WTC11 (cell line): ENCODE results near the gene STXBP6. TPM values are rescaled to one million over a fixed set of nuclear protein-coding genes. Genes with fewer than 3 reads are reported as not detected.

ENCODE experiments used
- ATAC-seq: fragments of 200-7000 bp; cut with Tn5 transposase; 2 replicates; pipeline ENCODE4 v1.10.0; 2021; ENCODE audit warnings: mild to moderate bottlenecking, moderate library complexity
- CTCF ChIA-PET: fragments of 300-600 bp; sonication (Branson Sonifier 250); formaldehyde crosslinking; loops from one replicate; lab custom pipeline; 2021; ENCODE audit warnings: antibody characterized with exemption; lab: Charles Lee
- POLR2A ChIA-PET: fragments of 350-600 bp; sonication (Branson Sonifier 250); formaldehyde crosslinking; loops from one replicate; lab custom pipeline; 2021; ENCODE audit warnings: antibody characterized with exemption; lab: Charles Lee
- DNase-seq: peaks from one replicate; pipeline ENCODE4 v3.0.0; 2021; ENCODE audit warnings: low spot score
- H3K27ac Mint-ChIP-seq: 2 replicates; pipeline ENCODE4 v1.8.0; 2021; ENCODE audit warnings: mixed read lengths
- H3K27me3 Mint-ChIP-seq: 2 replicates; pipeline ENCODE4 v1.8.0; 2021; ENCODE audit warnings: low read depth, mild to moderate bottlenecking, moderate library complexity, mixed read lengths
- H3K36me3 Mint-ChIP-seq: 2 replicates; pipeline ENCODE4 v1.8.0; 2021; ENCODE audit warnings: mixed read lengths
- H3K4me1 Mint-ChIP-seq: 2 replicates; pipeline ENCODE4 v1.8.0; 2022; ENCODE audit warnings: mixed read lengths
- H3K4me3 Mint-ChIP-seq: 2 replicates; pipeline ENCODE4 v1.8.0; 2021; ENCODE audit warnings: mild to moderate bottlenecking, moderate library complexity, mixed read lengths
- H3K9me3 Mint-ChIP-seq: 2 replicates; pipeline ENCODE4 v1.8.0; 2021; ENCODE audit warnings: mixed read lengths
- AR ChIP-seq: fragments of 250-450 bp; sonication (Bioruptor Pico); IDR thresholded peaks from 2 replicates; pipeline ENCODE4 v1.9.0; 2021; ENCODE audit warnings: mild to moderate bottlenecking
- ATF1 ChIP-seq: sonication (generic); formaldehyde crosslinking; IDR thresholded peaks from 2 replicates; pipeline ENCODE4 v1.8.1; 2023; ENCODE audit warnings: mild to moderate bottlenecking, moderate library complexity, missing genetic modification reagents
- CDX4 ChIP-seq: fragments of 250-450 bp; sonication (Bioruptor Pico); IDR thresholded peaks from 2 replicates; pipeline ENCODE4 v1.9.0; 2021; ENCODE audit warnings: moderate library complexity, mild to moderate bottlenecking, inconsistent platforms, borderline replicate concordance
- CREM ChIP-seq: sonication (generic); formaldehyde crosslinking; IDR thresholded peaks from 2 replicates; pipeline ENCODE4 v1.8.1; 2022; ENCODE audit warnings: mild to moderate bottlenecking, missing genetic modification reagents, moderate library complexity
- EMX1 ChIP-seq: fragments of 250-450 bp; sonication (Bioruptor Pico); IDR thresholded peaks from 2 replicates; pipeline ENCODE4 v1.8.0; 2021; ENCODE audit warnings: mild to moderate bottlenecking
- ESRRA ChIP-seq: sonication (generic); formaldehyde crosslinking; IDR thresholded peaks from 2 replicates; pipeline ENCODE4 v1.8.1; 2022; ENCODE audit warnings: mild to moderate bottlenecking, missing genetic modification reagents, borderline replicate concordance
- HMGXB4 ChIP-seq: sonication (generic); formaldehyde crosslinking; IDR thresholded peaks from 2 replicates; pipeline ENCODE4 v1.8.1; 2023; ENCODE audit warnings: mild to moderate bottlenecking, moderate library complexity, missing genetic modification reagents
- IRF2 ChIP-seq: sonication (generic); formaldehyde crosslinking; IDR thresholded peaks from 2 replicates; pipeline ENCODE4 v1.8.0; 2022; ENCODE audit warnings: low read depth, missing genetic modification reagents, borderline replicate concordance
- KAT7 ChIP-seq: sonication (generic); formaldehyde crosslinking; IDR thresholded peaks from 2 replicates; pipeline ENCODE4 v1.8.1; 2023; ENCODE audit warnings: missing genetic modification reagents, mild to moderate bottlenecking, borderline replicate concordance
- MLX ChIP-seq: sonication (generic); formaldehyde crosslinking; IDR thresholded peaks from 2 replicates; pipeline ENCODE4 v1.8.1; 2023; ENCODE audit warnings: mild to moderate bottlenecking, missing genetic modification reagents, moderate library complexity
- MXD4 ChIP-seq: fragments of 250-450 bp; sonication (Bioruptor Pico); IDR thresholded peaks from 2 replicates; pipeline ENCODE4 v1.8.0; 2021; ENCODE audit warnings: mild to moderate bottlenecking, moderate library complexity, borderline replicate concordance
- MYBL2 ChIP-seq: sonication (generic); formaldehyde crosslinking; IDR thresholded peaks from 2 replicates; pipeline ENCODE4 v1.8.1; 2023; ENCODE audit warnings: mild to moderate bottlenecking, moderate library complexity, missing genetic modification reagents
- NFE2L1 ChIP-seq: sonication (generic); formaldehyde crosslinking; IDR thresholded peaks from 2 replicates; pipeline ENCODE4 v1.8.1; 2023; ENCODE audit warnings: missing genetic modification reagents
- PRRX2 ChIP-seq: fragments of 250-450 bp; sonication (Bioruptor Pico); IDR thresholded peaks from 2 replicates; pipeline ENCODE4 v1.8.0; 2021; ENCODE audit warnings: mild to moderate bottlenecking
- SMAD3 ChIP-seq: sonication (generic); formaldehyde crosslinking; IDR thresholded peaks from 2 replicates; pipeline ENCODE4 v1.8.0; 2022; ENCODE audit warnings: missing genetic modification reagents, mild to moderate bottlenecking, borderline replicate concordance
- SP1 ChIP-seq: sonication (generic); formaldehyde crosslinking; conservative IDR thresholded peaks from 2 replicates; pipeline ENCODE4 v1.8.1; 2022; ENCODE audit warnings: missing genetic modification reagents
- TEAD4 ChIP-seq: sonication (generic); formaldehyde crosslinking; IDR thresholded peaks from 2 replicates; pipeline ENCODE4 v1.8.0; 2022; ENCODE audit warnings: mild to moderate bottlenecking, missing genetic modification reagents
- ZNF219 ChIP-seq: sonication (generic); formaldehyde crosslinking; IDR thresholded peaks from 2 replicates; pipeline ENCODE4 v1.8.0; 2023; ENCODE audit warnings: missing genetic modification reagents, mild to moderate bottlenecking, borderline replicate concordance
- ZNF232 ChIP-seq: sonication (generic); formaldehyde crosslinking; IDR thresholded peaks from 2 replicates; pipeline ENCODE4 v1.8.0; 2022; ENCODE audit warnings: mild to moderate bottlenecking, missing genetic modification reagents
- ZNF425 ChIP-seq: fragments of 250-450 bp; sonication (Bioruptor Pico); conservative IDR thresholded peaks from 2 replicates; pipeline ENCODE4 v1.9.0; 2021; ENCODE audit warnings: mild to moderate bottlenecking
- total RNA-seq: library from RNA; stranded (reverse); gene quantifications from 3 replicates; pipeline ENCODE4 v1.2.3, GENCODE V29; 2021
- TF ChIP-seq, protein P1 (sequence below): sonication (generic); formaldehyde crosslinking; conservative IDR thresholded peaks from 2 replicates; pipeline ENCODE4 v1.8.1; 2022; ENCODE audit warnings: mild to moderate bottlenecking, missing genetic modification reagents
- TF ChIP-seq, protein P2 (sequence below): sonication (generic); formaldehyde crosslinking; IDR thresholded peaks from 2 replicates; pipeline ENCODE4 v1.8.0; 2022; ENCODE audit warnings: mild to moderate bottlenecking, missing genetic modification reagents
- TF ChIP-seq, protein P3 (sequence below): sonication (generic); formaldehyde crosslinking; IDR thresholded peaks from 2 replicates; pipeline ENCODE4 v1.8.0; 2022; ENCODE audit warnings: mild to moderate bottlenecking, missing genetic modification reagents

STXBP6 gene
- total RNA-seq, 1 experiment from 2014 or later = 4.2 TPM

GRCh38 chr14:24847568-24848095, 202.3 kb downstream of the STXBP6 start (continued):
- TF ChIP-seq MXD4 (CRISPR knock-in tag) (no peak), CDX4 (CRISPR knock-in tag) (no peak), MLX (CRISPR knock-in tag) (no peak), PRRX2 (CRISPR knock-in tag) (no peak), SP1 (CRISPR knock-in tag) (no peak), ZNF219 (CRISPR knock-in tag) (no peak)
- TF ChIP-seq, protein P1, sequence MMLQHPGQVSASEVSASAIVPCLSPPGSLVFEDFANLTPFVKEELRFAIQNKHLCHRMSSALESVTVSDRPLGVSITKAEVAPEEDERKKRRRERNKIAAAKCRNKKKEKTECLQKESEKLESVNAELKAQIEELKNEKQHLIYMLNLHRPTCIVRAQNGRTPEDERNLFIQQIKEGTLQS (CRISPR knock-in tag) = no peak

DNA sequence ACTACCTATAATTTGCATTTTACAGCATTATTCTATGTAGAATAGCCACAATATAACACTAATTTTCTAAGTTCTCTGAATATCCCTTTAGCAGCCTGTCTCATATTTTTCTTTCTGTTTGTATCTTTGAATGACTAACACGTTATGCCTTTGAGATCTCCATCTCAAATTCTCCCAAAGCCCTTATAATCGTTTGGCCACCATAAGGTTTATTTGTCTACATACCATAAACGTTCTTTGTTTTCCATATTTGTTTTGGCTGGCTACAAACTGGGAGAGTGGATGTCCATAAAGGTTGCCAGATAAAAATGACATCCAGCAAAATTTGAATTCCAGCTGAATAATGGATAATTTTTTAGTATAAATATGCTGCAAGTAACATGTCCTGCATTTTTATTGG, 203.7 kb downstream of the STXBP6 start:
- TF ChIP-seq EMX1 (CRISPR knock-in tag) (no peak), SMAD3 (CRISPR knock-in tag) (no peak), IRF2 (CRISPR knock-in tag) (no peak), ZNF232 (CRISPR knock-in tag) (no peak), PRRX2 (CRISPR knock-in tag) (no peak), NFE2L1 (CRISPR knock-in tag) (no peak), MLX (CRISPR knock-in tag) (no peak), MYBL2 (no peak), HMGXB4 (CRISPR knock-in tag) (no peak), KAT7 (CRISPR knock-in tag) (no peak), AR (CRISPR knock-in tag) (no peak)
- TF ChIP-seq, all 79 proteins: peak for 0
- H3K27ac Mint-ChIP-seq = no peak overlapping the region
- H3K4me3 Mint-ChIP-seq = no peak overlapping the region
- ChIA-PET POLR2A (interaction anchor here (0.7 kb wide), 1 partner anchor 1695 kb away, joined by 3 read pairs; no protein-coding TSS in a partner anchor), CTCF (no interaction called here)
- no peaks in the 10 kb centered on the region for H3K9me3 Mint-ChIP-seq
- H3K36me3 Mint-ChIP-seq = no peaks in the 10 kb centered on the region
- no peak for DNase-seq
- no peak for ATAC-seq
- peaks cover 10% of the 10 kb centered on the region for H3K4me1 Mint-ChIP-seq
- no peaks in the 10 kb centered on the region for H3K27me3 Mint-ChIP-seq

- H3K9me3 Mint-ChIP-seq = no peaks in the 10 kb centered on the region
- ChIA-PET POLR2A (interaction anchor here (1.6 kb wide), 1 partner anchor 21 kb away, joined by 3 read pairs; no protein-coding TSS in a partner anchor), CTCF (no interaction called here)
- H3K4me3 Mint-ChIP-seq = no peak overlapping the region
- H3K27ac Mint-ChIP-seq = no peak overlapping the region
- no peaks in the 10 kb centered on the region for H3K36me3 Mint-ChIP-seq
- H3K4me1 Mint-ChIP-seq = peaks cover 10% of the 10 kb centered on the region
- no peak for DNase-seq
- no peaks in the 10 kb centered on the region for H3K27me3 Mint-ChIP-seq
- ATAC-seq = no peak
- TF ChIP-seq TEAD4 (CRISPR knock-in tag) = no peak
- TF ChIP-seq ZNF219 (CRISPR knock-in tag) = no peak
- TF ChIP-seq NFE2L1 (CRISPR knock-in tag) = no peak
- TF ChIP-seq ESRRA (CRISPR knock-in tag) = no peak
- no peak for TF ChIP-seq ATF1
- no peak for TF ChIP-seq CREM (CRISPR knock-in tag)
- TF ChIP-seq, protein P2, sequence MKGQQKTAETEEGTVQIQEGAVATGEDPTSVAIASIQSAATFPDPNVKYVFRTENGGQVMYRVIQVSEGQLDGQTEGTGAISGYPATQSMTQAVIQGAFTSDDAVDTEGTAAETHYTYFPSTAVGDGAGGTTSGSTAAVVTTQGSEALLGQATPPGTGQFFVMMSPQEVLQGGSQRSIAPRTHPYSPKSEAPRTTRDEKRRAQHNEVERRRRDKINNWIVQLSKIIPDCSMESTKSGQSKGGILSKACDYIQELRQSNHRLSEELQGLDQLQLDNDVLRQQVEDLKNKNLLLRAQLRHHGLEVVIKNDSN (CRISPR knock-in tag) = no peak
- no peak for TF ChIP-seq MYBL2
- no peak for TF ChIP-seq ZNF425 (CRISPR knock-in tag)
- TF ChIP-seq, protein P3, sequence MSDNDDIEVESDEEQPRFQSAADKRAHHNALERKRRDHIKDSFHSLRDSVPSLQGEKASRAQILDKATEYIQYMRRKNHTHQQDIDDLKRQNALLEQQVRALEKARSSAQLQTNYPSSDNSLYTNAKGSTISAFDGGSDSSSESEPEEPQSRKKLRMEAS (CRISPR knock-in tag) = no peak
- TF ChIP-seq KAT7 (CRISPR knock-in tag) = no peak
Observed at GRCh38 chr14:24845851-24846250, 204.1 kb downstream of the STXBP6 start.
